ENCODE data around the gene SLN. TPM values are rescaled to one million over a fixed set of nuclear protein-coding genes. Genes with fewer than 3 reads are reported as not detected.

Gene SLN
- total and polyA plus RNA-seq, 9 of the 15 experiments (the other 6 are each of a cell fraction or from before 2014, with no cell fraction given): not detected

- Histone ChIP-seq H3K4me3 (no peak overlapping the region), H3K27me3 (ENCODE audit: control insufficient read depth in 2 of 2, insufficient read depth in 2 of 2, low read length in 2 of 2) (peaks cover 7 to 14% of the 10 kb centered on the region in 2 experiments; a peak in 4 of 5 replicates), H3K9ac (ENCODE audit: insufficient read depth in 1 of 2, low read depth in 2 of 2, low read length in 2 of 2) (no peak overlapping the region), H3K4me1 (replicated peaks in 1 of 2; ENCODE audit: control insufficient read depth in 2 of 2, insufficient read depth in 2 of 2, low read length in 2 of 2) (no peaks in the 10 kb centered on the region; a peak in 1 of 5 replicates), H3K27ac (ENCODE audit: extremely low read depth, low read depth, low read length) (no peak overlapping the region), H3K4me2 (ENCODE audit: insufficient read depth, low read length) (no peak overlapping the region), H3K9me3 (replicated peaks; ENCODE audit: control insufficient read depth, insufficient read depth, low read depth, low read length) (no peaks in the 10 kb centered on the region), H4K20me1 (replicated peaks; ENCODE audit: control insufficient read depth, insufficient read depth, low read length) (no peaks in the 10 kb centered on the region), H3K79me2 (ENCODE audit: control insufficient read depth, insufficient read depth, low read length) (no peaks in the 10 kb centered on the region), H3K9me1 (ENCODE audit: control insufficient read depth, insufficient read depth, low read length) (no peaks in the 10 kb centered on the region), H3K36me3 (ENCODE audit: control insufficient read depth, insufficient read depth, low read length) (no peaks in the 10 kb centered on the region), H2AFZ (ENCODE audit: low read depth, low read length) (no peak overlapping the region)
- intact Hi-C loops (cut with micrococcal nuclease): loop anchor here (10.0 kb wide), 1 partner anchor 95 kb away; no protein-coding TSS in a partner anchor
- no TSS peak for BruUV-seq (replicated peaks)
- no peak for DNase-seq (ENCODE audit: extremely low read depth in 1 of 4, low spot score in 3 of 4)
- in situ Hi-C loops (cut with MboI): loop anchor here (10.0 kb wide), 1 partner anchor 125 kb away; no protein-coding TSS in a partner anchor
- 2% methylated on average over 4 of the region's 4 CpGs for WGBS (ENCODE audit: insufficient coverage, low coverage, missing lambda C conversion rate)
- ATAC-seq: no peak
- FAIRE-seq: no peak
- POLR2A ChIA-PET: interaction anchor here (0.6 to 0.8 kb wide), 2 partner anchors 10 to 67 kb away, joined by 3 read pairs; no protein-coding TSS in a partner anchor
- CTCF ChIA-PET (ENCODE audit: low intra/inter-chr PET ratio): no interaction called here
- TF ChIP-seq CHD4 (IDR thresholded peaks at IDR 0.05; ENCODE audit: insufficient read depth, insufficient replicate concordance, low read depth, low read length, poor library complexity, severe bottlenecking) (no peak), ATF1 (CRISPR knock-in tag; IDR thresholded peaks at IDR 0.05) (no peak), ATF1 (tag; IDR thresholded peaks at IDR 0.05) (no peak), TCF3 (CRISPR knock-in tag; IDR thresholded peaks at IDR 0.05) (no peak), PTTG1 (tag; IDR thresholded peaks at IDR 0.05; ENCODE audit: low read depth) (no peak)
Observed at GRCh38 chr11:107679255-107680024, 32.4 kb downstream of the SLN start.

DNA sequence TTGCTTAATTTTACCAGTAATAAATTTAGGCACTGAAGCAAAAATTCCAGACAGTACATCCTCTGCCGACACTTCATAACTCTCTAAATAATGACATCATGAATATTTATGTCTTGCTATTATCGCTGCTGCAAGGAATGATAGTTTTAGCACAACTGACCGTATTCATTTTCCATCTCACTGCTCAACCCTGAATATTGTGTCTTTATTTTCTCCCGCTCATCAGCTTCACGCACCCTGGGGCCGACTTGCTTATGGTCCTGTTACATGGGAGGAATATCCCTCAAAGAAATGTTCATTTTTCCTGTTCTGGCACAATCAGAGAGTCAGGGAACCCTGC, 33.3 kb downstream of the SLN start:
- TF ChIP-seq GABPB1 (CRISPR knock-in tag; IDR thresholded peaks at IDR 0.05) (no peak), POLR2G (IDR thresholded peaks at IDR 0.05; ENCODE audit: low read depth, low read length) (no peak)
- FAIRE-seq: no peak
- Histone ChIP-seq H3K4me3 (no peak overlapping the region), H3K79me2 (ENCODE audit: control insufficient read depth, insufficient read depth, low read length) (no peaks in the 10 kb centered on the region), H3K27ac (ENCODE audit: extremely low read depth, low read depth, low read length) (no peak overlapping the region), H3K9ac (ENCODE audit: insufficient read depth in 1 of 2, low read depth in 2 of 2, low read length in 2 of 2) (no peak overlapping the region), H3K36me3 (ENCODE audit: control insufficient read depth, insufficient read depth, low read length) (no peaks in the 10 kb centered on the region), H3K9me1 (ENCODE audit: control insufficient read depth, insufficient read depth, low read length) (no peaks in the 10 kb centered on the region), H3K9me3 (replicated peaks; ENCODE audit: control insufficient read depth, insufficient read depth, low read depth, low read length) (no peaks in the 10 kb centered on the region), H2AFZ (ENCODE audit: low read depth, low read length) (no peak overlapping the region), H3K4me1 (replicated peaks in 1 of 2; ENCODE audit: control insufficient read depth in 2 of 2, insufficient read depth in 2 of 2, low read length in 2 of 2) (no peaks in the 10 kb centered on the region; a peak in 1 of 5 replicates), H4K20me1 (replicated peaks; ENCODE audit: control insufficient read depth, insufficient read depth, low read length) (no peaks in the 10 kb centered on the region), H3K27me3 (ENCODE audit: control insufficient read depth in 2 of 2, insufficient read depth in 2 of 2, low read length in 2 of 2) (peaks cover 7 to 14% of the 10 kb centered on the region in 2 experiments; a peak in 4 of 5 replicates), H3K4me2 (ENCODE audit: insufficient read depth, low read length) (no peak overlapping the region)
- intact Hi-C loops (cut with micrococcal nuclease) (no loop called here), in situ Hi-C loops (cut with MboI) (no loop called here)
- no peak for DNase-seq (ENCODE audit: extremely low read depth in 1 of 4, low spot score in 3 of 4)
- ChIA-PET POLR2A (no interaction called here), CTCF (ENCODE audit: low intra/inter-chr PET ratio) (no interaction called here)
- BruUV-seq (replicated peaks): no TSS peak
- ATAC-seq: no peak
- 4% methylated on average over 6 of the region's 6 CpGs for WGBS (ENCODE audit: insufficient coverage, low coverage, missing lambda C conversion rate)
